ENCODE measurements around the gene COX7A2L.

COX7A2L gene

GRCh38 chr2:42390401-42390969, 29.5 kb upstream of the COX7A2L start:
- Histone ChIP-seq H3K9me3 (ENCODE audit: control insufficient read depth, low read length) (no peaks in the 10 kb centered on the region), H2BK5ac (ENCODE audit: low read depth, low read length, poor library complexity, severe bottlenecking) (no peak overlapping the region), H4K8ac (ENCODE audit: low read length) (no peak overlapping the region), H2AK5ac (ENCODE audit: low read length, severe bottlenecking) (no peak overlapping the region), H2BK15ac (ENCODE audit: low read depth, poor library complexity, severe bottlenecking) (no peak overlapping the region), H3K18ac (ENCODE audit: low read depth in 1 of 2, low read length in 2 of 2) (no peak overlapping the region), H2BK120ac (ENCODE audit: low read depth, low read length) (no peak overlapping the region), H2AFZ (ENCODE audit: low read depth, low read length) (no peak overlapping the region), H3K79me1 (replicated peaks; ENCODE audit: low read length, poor library complexity, severe bottlenecking) (no peaks in the 10 kb centered on the region), H4K91ac (ENCODE audit: low read length) (no peak overlapping the region), H3K9ac (ENCODE audit: low read length) (no peak overlapping the region), H3K4me2 (ENCODE audit: low read length, poor library complexity, severe bottlenecking) (no peak overlapping the region), H3K27ac (ENCODE audit: low read length, poor library complexity, severe bottlenecking) (no peak overlapping the region), H3K4me3 (ENCODE audit: insufficient read depth in 1 of 2, low read depth in 1 of 2, low read length in 2 of 2) (no peak overlapping the region), H3K14ac (ENCODE audit: low read length in 2 of 2) (no peak overlapping the region), H3K36me3 (ENCODE audit: control insufficient read depth in 1 of 2, insufficient read depth in 2 of 2, low read depth in 1 of 2, low read length in 2 of 2) (no peaks in the 10 kb centered on the region), H3K27me3 (ENCODE audit: control insufficient read depth in 1 of 2, insufficient read depth in 1 of 2, low read length in 2 of 2) (peaks cover 13 to 26% of the 10 kb centered on the region in 2 experiments), H3K4ac (ENCODE audit: low read depth in 1 of 2, low read length in 2 of 2) (no peak overlapping the region), H3K23ac (ENCODE audit: low read length in 2 of 2) (no peak overlapping the region), H3K4me1 (ENCODE audit: control insufficient read depth, insufficient read depth, low read depth, low read length) (no peaks in the 10 kb centered on the region), H2BK12ac (ENCODE audit: low read length in 2 of 2) (no peak overlapping the region)
- WGBS = 89% methylated on average over 5 of the region's 5 CpGs
- no peak for DNase-seq

- DNase-seq = no peak
Observed at GRCh38 chr2:42386682-42387081, 25.7 kb upstream of the COX7A2L start.

GRCh38 chr2:42385225-42385624, 24.2 kb upstream of the COX7A2L start:
- no peak overlapping the region for H3K9ac ChIP-seq (ENCODE audit: low read length)
- no peaks in the 10 kb centered on the region for H3K79me1 ChIP-seq (replicated peaks; ENCODE audit: low read length, poor library complexity, severe bottlenecking)
- no peak overlapping the region for H3K23ac ChIP-seq (ENCODE audit: low read length in 2 of 2)
- H3K27ac ChIP-seq (ENCODE audit: low read length, poor library complexity, severe bottlenecking) = no peak overlapping the region
- no peak overlapping the region for H3K14ac ChIP-seq (ENCODE audit: low read length in 2 of 2)
- no peak overlapping the region for H2BK15ac ChIP-seq (ENCODE audit: low read depth, poor library complexity, severe bottlenecking)
- H3K4me1 ChIP-seq (ENCODE audit: control insufficient read depth, insufficient read depth, low read depth, low read length) = peaks cover 13% of the 10 kb centered on the region
- H4K91ac ChIP-seq (ENCODE audit: low read length) = no peak overlapping the region
- H3K4me2 ChIP-seq (ENCODE audit: low read length, poor library complexity, severe bottlenecking) = no peak overlapping the region
- H3K4me3 ChIP-seq (ENCODE audit: insufficient read depth in 1 of 2, low read depth in 1 of 2, low read length in 2 of 2) = no peak overlapping the region
- DNase-seq = peak; percentile 11
- no peaks in the 10 kb centered on the region for H3K36me3 ChIP-seq (ENCODE audit: control insufficient read depth in 1 of 2, insufficient read depth in 2 of 2, low read depth in 1 of 2, low read length in 2 of 2)
- H2BK12ac ChIP-seq (ENCODE audit: low read length in 2 of 2) = no peak overlapping the region
- WGBS = 81% methylated on average over 7 of the region's 7 CpGs
- H2AK5ac ChIP-seq (ENCODE audit: low read length, severe bottlenecking) = no peak overlapping the region
- no peak overlapping the region for H2BK120ac ChIP-seq (ENCODE audit: low read depth, low read length)
- no peak overlapping the region for H4K8ac ChIP-seq (ENCODE audit: low read length)
- no peak overlapping the region for H2AFZ ChIP-seq (ENCODE audit: low read depth, low read length)
- no peaks in the 10 kb centered on the region for H3K9me3 ChIP-seq (ENCODE audit: control insufficient read depth, low read length)
- H3K18ac ChIP-seq (ENCODE audit: low read depth in 1 of 2, low read length in 2 of 2) = no peak overlapping the region
- no peak overlapping the region for H3K4ac ChIP-seq (ENCODE audit: low read depth in 1 of 2, low read length in 2 of 2)
- H2BK5ac ChIP-seq (ENCODE audit: low read depth, low read length, poor library complexity, severe bottlenecking) = no peak overlapping the region
- peaks cover 0 to 20% of the 10 kb centered on the region in 2 experiments for H3K27me3 ChIP-seq (ENCODE audit: control insufficient read depth in 1 of 2, insufficient read depth in 1 of 2, low read length in 2 of 2)

More at GRCh38 chr2:42386682-42387081, 25.7 kb upstream of the COX7A2L start:
- H3K9me3 ChIP-seq (ENCODE audit: control insufficient read depth, low read length) = no peaks in the 10 kb centered on the region
- H3K9ac ChIP-seq (ENCODE audit: low read length) = no peak overlapping the region
- no peak overlapping the region for H3K23ac ChIP-seq (ENCODE audit: low read length in 2 of 2)
- no peak overlapping the region for H3K4me2 ChIP-seq (ENCODE audit: low read length, poor library complexity, severe bottlenecking)
- H2AFZ ChIP-seq (ENCODE audit: low read depth, low read length) = no peak overlapping the region
- H2BK5ac ChIP-seq (ENCODE audit: low read depth, low read length, poor library complexity, severe bottlenecking) = no peak overlapping the region
- 93% methylated on average over 3 of the region's 5 CpGs for WGBS
- H3K36me3 ChIP-seq (ENCODE audit: control insufficient read depth in 1 of 2, insufficient read depth in 2 of 2, low read depth in 1 of 2, low read length in 2 of 2) = no peaks in the 10 kb centered on the region
- no peak overlapping the region for H3K14ac ChIP-seq (ENCODE audit: low read length in 2 of 2)
- no peak overlapping the region for H2BK120ac ChIP-seq (ENCODE audit: low read depth, low read length)
- peaks cover 13% of the 10 kb centered on the region for H3K4me1 ChIP-seq (ENCODE audit: control insufficient read depth, insufficient read depth, low read depth, low read length)
- H3K79me1 ChIP-seq (replicated peaks; ENCODE audit: low read length, poor library complexity, severe bottlenecking) = no peaks in the 10 kb centered on the region
- no peak overlapping the region for H4K8ac ChIP-seq (ENCODE audit: low read length)
- H4K91ac ChIP-seq (ENCODE audit: low read length) = no peak overlapping the region
- no peak overlapping the region for H3K18ac ChIP-seq (ENCODE audit: low read depth in 1 of 2, low read length in 2 of 2)
- no peak overlapping the region for H3K4me3 ChIP-seq (ENCODE audit: insufficient read depth in 1 of 2, low read depth in 1 of 2, low read length in 2 of 2)
- H2AK5ac ChIP-seq (ENCODE audit: low read length, severe bottlenecking) = no peak overlapping the region
- H3K27ac ChIP-seq (ENCODE audit: low read length, poor library complexity, severe bottlenecking) = no peak overlapping the region
- no peak overlapping the region for H3K4ac ChIP-seq (ENCODE audit: low read depth in 1 of 2, low read length in 2 of 2)
- peaks cover 6 to 20% of the 10 kb centered on the region in 2 experiments for H3K27me3 ChIP-seq (ENCODE audit: control insufficient read depth in 1 of 2, insufficient read depth in 1 of 2, low read length in 2 of 2)
- H2BK12ac ChIP-seq (ENCODE audit: low read length in 2 of 2) = no peak overlapping the region
- H2BK15ac ChIP-seq (ENCODE audit: low read depth, poor library complexity, severe bottlenecking) = no peak overlapping the region

GRCh38 chr2:42383855-42384530, 23.0 kb upstream of the COX7A2L start:
- Histone ChIP-seq H3K36me3 (ENCODE audit: control insufficient read depth in 1 of 2, insufficient read depth in 2 of 2, low read depth in 1 of 2, low read length in 2 of 2) (no peaks in the 10 kb centered on the region), H3K9me3 (ENCODE audit: control insufficient read depth, low read length) (no peaks in the 10 kb centered on the region), H3K4me3 (ENCODE audit: insufficient read depth in 1 of 2, low read depth in 1 of 2, low read length in 2 of 2) (no peak overlapping the region), H2AK5ac (ENCODE audit: low read length, severe bottlenecking) (no peak overlapping the region), H2BK5ac (ENCODE audit: low read depth, low read length, poor library complexity, severe bottlenecking) (no peak overlapping the region), H2BK12ac (ENCODE audit: low read length in 2 of 2) (no peak overlapping the region), H4K91ac (ENCODE audit: low read length) (no peak overlapping the region), H3K18ac (ENCODE audit: low read depth in 1 of 2, low read length in 2 of 2) (no peak overlapping the region), H3K27ac (ENCODE audit: low read length, poor library complexity, severe bottlenecking) (no peak overlapping the region), H4K8ac (ENCODE audit: low read length) (no peak overlapping the region), H3K79me1 (replicated peaks; ENCODE audit: low read length, poor library complexity, severe bottlenecking) (no peaks in the 10 kb centered on the region), H2BK15ac (ENCODE audit: low read depth, poor library complexity, severe bottlenecking) (no peak overlapping the region), H3K4ac (ENCODE audit: low read depth in 1 of 2, low read length in 2 of 2) (no peak overlapping the region), H3K4me2 (ENCODE audit: low read length, poor library complexity, severe bottlenecking) (no peak overlapping the region), H2AFZ (ENCODE audit: low read depth, low read length) (no peak overlapping the region), H3K23ac (ENCODE audit: low read length in 2 of 2) (no peak overlapping the region), H2BK120ac (ENCODE audit: low read depth, low read length) (no peak overlapping the region), H3K14ac (ENCODE audit: low read length in 2 of 2) (no peak overlapping the region), H3K27me3 (ENCODE audit: control insufficient read depth in 1 of 2, insufficient read depth in 1 of 2, low read length in 2 of 2) (peaks cover 0 to 20% of the 10 kb centered on the region in 2 experiments), H3K4me1 (ENCODE audit: control insufficient read depth, insufficient read depth, low read depth, low read length) (peaks cover 13% of the 10 kb centered on the region), H3K9ac (ENCODE audit: low read length) (no peak overlapping the region)
- no peak for DNase-seq
- 87% methylated on average over 11 of the region's 11 CpGs for WGBS
